Measurements from ENCODE around the gene HSD17B12. TPM values are rescaled to one million over a fixed set of nuclear protein-coding genes. Genes with fewer than 3 reads are reported as not detected.

The HSD17B12 gene
- total and polyA plus RNA-seq, 2 donors (not counting 3 experiments of a cell fraction or from before 2014, with no cell fraction given): 41.5 to 96.5 TPM

GRCh38 chr11:43758927-43759326 is 78.4 kb downstream of the HSD17B12 start:
- POLR2A ChIA-PET: no interaction called here

More at GRCh38 chr11:43758927-43759326, 78.4 kb downstream of the HSD17B12 start:
- H3K79me2 ChIP-seq (ENCODE audit: control insufficient read depth, insufficient read depth, low read length): no peaks in the 10 kb centered on the region
- no peak overlapping the region for H2AFZ ChIP-seq (ENCODE audit: low read depth, low read length)
- FAIRE-seq (peak; percentile 28), DNase-seq (ENCODE audit: low read depth, low spot score) (no peak)
- no peaks in the 10 kb centered on the region for H3K27me3 ChIP-seq (ENCODE audit: control insufficient read depth in 2 of 2, insufficient read depth in 2 of 2, low read length in 2 of 2)
- no TSS peak for BruUV-seq (replicated peaks)
- intact Hi-C loops (cut with micrococcal nuclease) (no loop called here), dilution Hi-C loops (cut with MboI; ENCODE audit: extremely low pct_ligation_motif_present, low sequenced_read_pairs) (no loop called here)
- peaks cover 0 to 5% of the 10 kb centered on the region in 2 experiments for H3K36me3 ChIP-seq (ENCODE audit: control insufficient read depth in 2 of 2, extremely low read depth in 1 of 2, insufficient read depth in 2 of 2, low read length in 2 of 2)
- CTCF ChIA-PET: no interaction called here
- TF ChIP-seq FOS (IDR thresholded peaks at IDR 0.05; ENCODE audit: borderline replicate concordance, insufficient read depth, low read length) (no peak), EZH2 (IDR thresholded peaks at IDR 0.05; ENCODE audit: borderline replicate concordance, low read depth, low read length, severe bottlenecking) (no peak), POLR2A (IDR thresholded peaks at IDR 0.05; ENCODE audit: low read depth, low read length) (no peak), JUN (IDR thresholded peaks at IDR 0.05; ENCODE audit: borderline replicate concordance, insufficient read depth, insufficient read length, low read depth) (no peak), GATA2 (IDR thresholded peaks at IDR 0.05; ENCODE audit: insufficient read depth, insufficient read length, low read depth, low read length) (no peak)
- TF ChIP-seq, protein P1, sequence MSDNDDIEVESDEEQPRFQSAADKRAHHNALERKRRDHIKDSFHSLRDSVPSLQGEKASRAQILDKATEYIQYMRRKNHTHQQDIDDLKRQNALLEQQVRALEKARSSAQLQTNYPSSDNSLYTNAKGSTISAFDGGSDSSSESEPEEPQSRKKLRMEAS (IDR thresholded peaks at IDR 0.05; ENCODE audit: insufficient read depth, insufficient read length): no peak
- TF ChIP-seq, protein P2, sequence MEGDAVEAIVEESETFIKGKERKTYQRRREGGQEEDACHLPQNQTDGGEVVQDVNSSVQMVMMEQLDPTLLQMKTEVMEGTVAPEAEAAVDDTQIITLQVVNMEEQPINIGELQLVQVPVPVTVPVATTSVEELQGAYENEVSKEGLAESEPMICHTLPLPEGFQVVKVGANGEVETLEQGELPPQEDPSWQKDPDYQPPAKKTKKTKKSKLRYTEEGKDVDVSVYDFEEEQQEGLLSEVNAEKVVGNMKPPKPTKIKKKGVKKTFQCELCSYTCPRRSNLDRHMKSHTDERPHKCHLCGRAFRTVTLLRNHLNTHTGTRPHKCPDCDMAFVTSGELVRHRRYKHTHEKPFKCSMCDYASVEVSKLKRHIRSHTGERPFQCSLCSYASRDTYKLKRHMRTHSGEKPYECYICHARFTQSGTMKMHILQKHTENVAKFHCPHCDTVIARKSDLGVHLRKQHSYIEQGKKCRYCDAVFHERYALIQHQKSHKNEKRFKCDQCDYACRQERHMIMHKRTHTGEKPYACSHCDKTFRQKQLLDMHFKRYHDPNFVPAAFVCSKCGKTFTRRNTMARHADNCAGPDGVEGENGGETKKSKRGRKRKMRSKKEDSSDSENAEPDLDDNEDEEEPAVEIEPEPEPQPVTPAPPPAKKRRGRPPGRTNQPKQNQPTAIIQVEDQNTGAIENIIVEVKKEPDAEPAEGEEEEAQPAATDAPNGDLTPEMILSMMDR (IDR thresholded peaks at IDR 0.05; ENCODE audit: extremely low read depth in 1 of 2, insufficient read depth in 1 of 2, low read depth in 1 of 2, low read length in 2 of 2): no peak
- H3K4me1 ChIP-seq (ENCODE audit: control insufficient read depth, extremely low read depth, insufficient read depth, low read length): no peaks in the 10 kb centered on the region
- no peak overlapping the region for H3K9ac ChIP-seq (replicated peaks; ENCODE audit: extremely low read depth, insufficient read depth, low read length)
- no peaks in the 10 kb centered on the region for H3K9me3 ChIP-seq (replicated peaks; ENCODE audit: control insufficient read depth, insufficient read depth, low read length)
- no peak overlapping the region for H3K4me2 ChIP-seq (ENCODE audit: insufficient read depth, low read length)
- no peaks in the 10 kb centered on the region for H4K20me1 ChIP-seq (replicated peaks; ENCODE audit: control insufficient read depth, extremely low read depth, insufficient read depth, low read length)
- no peak overlapping the region for H3K27ac ChIP-seq (ENCODE audit: insufficient read depth, low read depth, low read length)
- H3K9me1 ChIP-seq (replicated peaks; ENCODE audit: control insufficient read depth, extremely low read depth, insufficient read depth, low read length): no peaks in the 10 kb centered on the region
- no peak overlapping the region for H3K4me3 ChIP-seq (replicated peaks in 1 of 3; ENCODE audit: insufficient read depth in 1 of 3, low read depth in 1 of 3, low read length in 3 of 3)

Measured in endothelial cell of umbilical vein (primary cell).